Mesothelial cell of epicardium (in vitro differentiated cells): ENCODE measurements around the gene SMAP1. TPM values are rescaled to one million over a fixed set of nuclear protein-coding genes. Genes with fewer than 3 reads are reported as not detected.

Experiments used
- DNase-seq, 2 experiments: peaks; one replicate each; pipeline ENCODE4 v3.0.0; 2021; ENCODE audit warnings: low spot score in 2 of 2; ENCODE audit not compliant: unreplicated experiment in 2 of 2
- H3K27ac Mint-ChIP-seq: 2 replicates; pipeline ENCODE4 v1.8.0; 2021; ENCODE audit warnings: mixed read lengths
- H3K27me3 Mint-ChIP-seq: 2 replicates; pipeline ENCODE4 v1.8.0; 2021; ENCODE audit warnings: low read depth, mixed read lengths
- H3K36me3 Mint-ChIP-seq: 2 replicates; pipeline ENCODE4 v1.8.0; 2021; ENCODE audit warnings: mixed read lengths
- H3K4me1 Mint-ChIP-seq: 2 replicates; pipeline ENCODE4 v1.8.0; 2021; ENCODE audit warnings: mixed read lengths
- H3K4me3 Mint-ChIP-seq: 2 replicates; pipeline ENCODE4 v1.8.0; 2021; ENCODE audit warnings: mild to moderate bottlenecking, moderate library complexity, mixed read lengths
- H3K9me3 Mint-ChIP-seq: 2 replicates; pipeline ENCODE4 v1.8.0; 2021; ENCODE audit warnings: mixed read lengths
- CTCF ChIP-seq: fragments of 200-600 bp; sonication (generic); IDR thresholded peaks from one replicate; pipeline ENCODE4 v1.5.0; 2021; ENCODE audit warnings: antibody characterized with exemption; ENCODE audit not compliant: unreplicated experiment
- total RNA-seq: library from RNA; stranded (reverse); gene quantifications from 3 replicates; pipeline ENCODE4 v1.2.1, GENCODE V29; 2021

Gene SMAP1
- total RNA-seq, 1 donor from 2014 or later = 25.7 TPM

- peaks cover 14% of the 10 kb centered on the region for H3K4me1 Mint-ChIP-seq
- DNase-seq = no peak
- no peak overlapping the region for H3K27ac Mint-ChIP-seq
- no peaks in the 10 kb centered on the region for H3K36me3 Mint-ChIP-seq
- H3K9me3 Mint-ChIP-seq = no peaks in the 10 kb centered on the region
- H3K4me3 Mint-ChIP-seq = no peak overlapping the region
- no peak for TF ChIP-seq CTCF
- no peaks in the 10 kb centered on the region for H3K27me3 Mint-ChIP-seq
These were observed 12.7 kb downstream of the SMAP1 start for GRCh38 chr6:70680396-70680795.

GRCh38 chr6:70684794-70685493 lies 17.3 kb downstream of the SMAP1 start:
- no peaks in the 10 kb centered on the region for H3K27me3 Mint-ChIP-seq
- H3K4me3 Mint-ChIP-seq = no peak overlapping the region

GRCh38 chr6:70685494-70686180 lies 18.0 kb downstream of the SMAP1 start:
- Mint-ChIP-seq H3K4me3 (no peak overlapping the region), H3K36me3 (peaks cover under 1% of the 10 kb centered on the region), H3K9me3 (peaks cover 6% of the 10 kb centered on the region), H3K27ac (peak overlapping the region; percentile 17), H3K27me3 (no peaks in the 10 kb centered on the region), H3K4me1 (peaks cover 20% of the 10 kb centered on the region)
- DNase-seq = no peak
- TF ChIP-seq CTCF = no peak

More at GRCh38 chr6:70684794-70685493, 17.3 kb downstream of the SMAP1 start:
- TF ChIP-seq CTCF = no peak
- Mint-ChIP-seq H3K4me1 (peaks cover 20% of the 10 kb centered on the region), H3K9me3 (peaks cover 6% of the 10 kb centered on the region), H3K36me3 (no peaks in the 10 kb centered on the region), H3K27ac (peak overlapping the region; percentile 28)
- DNase-seq = no peak

- peak; percentile 95 for TF ChIP-seq CTCF
- Mint-ChIP-seq H3K4me3 (no peak overlapping the region), H3K36me3 (peaks cover 7% of the 10 kb centered on the region), H3K4me1 (peaks cover 20% of the 10 kb centered on the region), H3K9me3 (peaks cover 17% of the 10 kb centered on the region), H3K27ac (no peak overlapping the region), H3K27me3 (no peaks in the 10 kb centered on the region)
- no peak for DNase-seq
These were observed 19.0 kb downstream of the SMAP1 start for GRCh38 chr6:70686548-70687133.

- no peak for DNase-seq
- H3K4me1 Mint-ChIP-seq = no peaks in the 10 kb centered on the region
- no peak overlapping the region for H3K4me3 Mint-ChIP-seq
- H3K9me3 Mint-ChIP-seq = peaks cover 72% of the 10 kb centered on the region
- no peak overlapping the region for H3K27ac Mint-ChIP-seq
- H3K36me3 Mint-ChIP-seq = peaks cover 36% of the 10 kb centered on the region
- H3K27me3 Mint-ChIP-seq = no peaks in the 10 kb centered on the region
- no peak for TF ChIP-seq CTCF
These were observed 26.2 kb downstream of the SMAP1 start for GRCh38 chr6:70693887-70694286.
